Smooth muscle cell (in vitro differentiated cells): ENCODE measurements around the gene COL11A1. TPM values are rescaled to one million over a fixed set of nuclear protein-coding genes. Genes with fewer than 3 reads are reported as not detected.

Source experiments
- DNase-seq: peaks from one replicate; lab custom pipeline; 2025; ENCODE audit not compliant: unreplicated experiment; lab: John Stamatoyannopoulos, UW
- H2AFZ ChIP-seq: fragments of 200-600 bp; sonication (generic); 2 replicates; pipeline ENCODE4 v1.6.0; 2016; ENCODE audit warnings: antibody characterized with exemption, low read depth, mild to moderate bottlenecking
- H3F3A ChIP-seq: fragments of 200-600 bp; sonication (generic); 2 replicates; pipeline ENCODE4 v1.6.0; 2017; ENCODE audit warnings: antibody characterized with exemption, low read depth
- H3K27ac ChIP-seq: fragments of 200-600 bp; sonication (generic); 2 replicates; pipeline ENCODE4 v1.5.1; 2016; ENCODE audit warnings: low read depth, mild to moderate bottlenecking
- H3K27me3 ChIP-seq: fragments of 200-600 bp; sonication (generic); 2 replicates; pipeline ENCODE4 v1.6.1; 2016; ENCODE audit warnings: low read depth, mild to moderate bottlenecking
- H3K36me3 ChIP-seq: fragments of 200-600 bp; sonication (generic); 2 replicates; pipeline ENCODE4 v1.5.1; 2016; ENCODE audit warnings: low read depth
- H3K4me1 ChIP-seq: fragments of 200-600 bp; sonication (generic); 2 replicates; pipeline ENCODE4 v1.5.1; 2016; ENCODE audit warnings: low read depth
- H3K4me2 ChIP-seq: fragments of 200-600 bp; sonication (generic); 2 replicates; pipeline ENCODE4 v1.6.0; 2016; ENCODE audit warnings: mild to moderate bottlenecking
- H3K4me3 ChIP-seq: fragments of 200-600 bp; sonication (generic); 2 replicates; pipeline ENCODE4 v1.5.1; 2016; ENCODE audit warnings: mild to moderate bottlenecking
- H3K79me2 ChIP-seq: fragments of 200-600 bp; sonication (generic); 2 replicates; pipeline ENCODE4 v1.6.0; 2016; ENCODE audit warnings: low read depth, mild to moderate bottlenecking
- H3K9ac ChIP-seq: fragments of 200-600 bp; sonication (generic); 2 replicates; pipeline ENCODE4 v1.6.0; 2016; ENCODE audit warnings: low read depth
- H3K9me3 ChIP-seq: fragments of 200-600 bp; sonication (generic); replicated peaks from 2 replicates; pipeline ENCODE4 v1.5.1; 2016; ENCODE audit warnings: low read depth
- H4K20me1 ChIP-seq: fragments of 200-600 bp; sonication (generic); 2 replicates; pipeline ENCODE4 v1.6.0; 2016; ENCODE audit warnings: low read depth
- CTCF ChIP-seq: fragments of 200-600 bp; sonication (generic); IDR thresholded peaks from 2 replicates; pipeline ENCODE4 v1.5.1; 2017; ENCODE audit warnings: borderline replicate concordance, mild to moderate bottlenecking, antibody characterized with exemption; ENCODE audit not compliant: insufficient read depth, poor library complexity, severe bottlenecking
- WGBS: methylation state at CpG from one replicate; pipeline ENCODE4 v1.1.7; 2016; ENCODE audit warnings: low lambda C conversion rate; 5-methylcytosine and 5-hydroxymethylcytosine counted together
- polyA plus RNA-seq: library from polyadenylated mRNA; unstranded; fragments of >200 nt; fragmentation: Nextera tagmentation; extraction: Ambion mirVana; gene quantifications from 2 replicates; pipeline ENCODE4 v1.2.1, GENCODE V29; 2016
- total RNA-seq: library from RNA; depleted of rRNA; stranded (reverse); fragments of >200 nt; gene quantifications from 2 replicates; pipeline ENCODE4 v1.2.3, GENCODE V29; 2014

Gene COL11A1
- total RNA-seq = 236 and 297 TPM in 2 replicates
- 91.6 and 155 TPM in 2 replicates for polyA plus RNA-seq

GRCh38 chr1:103108376-103109150 lies at the start of gene COL11A1:
TSS of gene COL11A1 (minus strand) at chr1:103108522. CDS start at chr1:103108178, 344 bp downstream.
- no peak for TF ChIP-seq CTCF
- WGBS = 4% methylated on average over 26 of the region's 34 CpGs
- Histone ChIP-seq H3K4me1 (peaks cover 45% of the 10 kb centered on the region), H3K4me3 (peak within 1 kb of the TSS; percentile 61), H3K9me3 (no peaks in the 10 kb centered on the region), H4K20me1 (peaks cover 27% of the 10 kb centered on the region), H3K36me3 (no peaks in the 10 kb centered on the region), H2AFZ (peak within 1 kb of the TSS; percentile 95), H3K27ac (peak within 1 kb of the TSS; percentile 50), H3K4me2 (peak within 1 kb of the TSS; percentile 87), H3F3A (peaks cover 4% of the 10 kb centered on the region), H3K9ac (peak within 1 kb of the TSS; percentile 68), H3K79me2 (peaks cover 27% of the 10 kb centered on the region), H3K27me3 (no peaks in the 10 kb centered on the region)
- no peak for DNase-seq

GRCh38 chr1:103156966-103157365 lies 48.6 kb upstream of the COL11A1 start:
- H3F3A ChIP-seq = no peaks in the 10 kb centered on the region
- H3K27me3 ChIP-seq = peaks cover 11% of the 10 kb centered on the region
- H3K4me2 ChIP-seq = peak overlapping the region; percentile 63
- H2AFZ ChIP-seq = no peak overlapping the region
- H4K20me1 ChIP-seq = no peaks in the 10 kb centered on the region
- no peaks in the 10 kb centered on the region for H3K36me3 ChIP-seq
- WGBS = 40% methylated on average over 4 of the region's 4 CpGs
- DNase-seq = no peak
- no peak overlapping the region for H3K9ac ChIP-seq
- no peak overlapping the region for H3K27ac ChIP-seq
- TF ChIP-seq CTCF = no peak
- H3K79me2 ChIP-seq = no peaks in the 10 kb centered on the region
- no peaks in the 10 kb centered on the region for H3K9me3 ChIP-seq
- no peaks in the 10 kb centered on the region for H3K4me1 ChIP-seq
- no peak overlapping the region for H3K4me3 ChIP-seq

- Histone ChIP-seq H3K4me2 (peak overlapping the region; percentile 40), H3K79me2 (no peaks in the 10 kb centered on the region), H3F3A (no peaks in the 10 kb centered on the region), H3K4me1 (peaks cover 5% of the 10 kb centered on the region), H3K27me3 (peaks cover 6% of the 10 kb centered on the region), H3K4me3 (no peak overlapping the region), H2AFZ (no peak overlapping the region), H3K36me3 (no peaks in the 10 kb centered on the region), H3K27ac (no peak overlapping the region), H4K20me1 (no peaks in the 10 kb centered on the region), H3K9ac (no peak overlapping the region), H3K9me3 (no peaks in the 10 kb centered on the region)
- TF ChIP-seq CTCF = no peak
- no peak for DNase-seq
Measured at GRCh38 chr1:103146166-103146565, 37.8 kb upstream of the COL11A1 start.

- Histone ChIP-seq H3K4me1 (peaks cover 5% of the 10 kb centered on the region), H3K27ac (no peak overlapping the region), H3K9me3 (no peaks in the 10 kb centered on the region), H3K36me3 (no peaks in the 10 kb centered on the region), H3F3A (no peaks in the 10 kb centered on the region), H3K27me3 (peaks cover 6% of the 10 kb centered on the region), H4K20me1 (no peaks in the 10 kb centered on the region), H3K9ac (no peak overlapping the region), H3K4me3 (no peak overlapping the region), H2AFZ (no peak overlapping the region), H3K79me2 (no peaks in the 10 kb centered on the region), H3K4me2 (peak overlapping the region; percentile 40)
- WGBS = 87% methylated on average over 1 of the region's 1 CpG
- TF ChIP-seq CTCF = no peak
- DNase-seq = no peak
Measured at GRCh38 chr1:103145449-103145848, 37.1 kb upstream of the COL11A1 start.
